Measurements from ENCODE around the gene RNF43. TPM values are rescaled to one million over a fixed set of nuclear protein-coding genes. Genes with fewer than 3 reads are reported as not detected.

The RNF43 gene
- 0.42 and 0.72 TPM in 2 replicates for total RNA-seq (2021)
- long read RNA-seq, partial matches to known transcripts: 0 of 1 reads
- long read RNA-seq, other reads (novel, unspliced or antisense): 1 of 1 reads

DNA sequence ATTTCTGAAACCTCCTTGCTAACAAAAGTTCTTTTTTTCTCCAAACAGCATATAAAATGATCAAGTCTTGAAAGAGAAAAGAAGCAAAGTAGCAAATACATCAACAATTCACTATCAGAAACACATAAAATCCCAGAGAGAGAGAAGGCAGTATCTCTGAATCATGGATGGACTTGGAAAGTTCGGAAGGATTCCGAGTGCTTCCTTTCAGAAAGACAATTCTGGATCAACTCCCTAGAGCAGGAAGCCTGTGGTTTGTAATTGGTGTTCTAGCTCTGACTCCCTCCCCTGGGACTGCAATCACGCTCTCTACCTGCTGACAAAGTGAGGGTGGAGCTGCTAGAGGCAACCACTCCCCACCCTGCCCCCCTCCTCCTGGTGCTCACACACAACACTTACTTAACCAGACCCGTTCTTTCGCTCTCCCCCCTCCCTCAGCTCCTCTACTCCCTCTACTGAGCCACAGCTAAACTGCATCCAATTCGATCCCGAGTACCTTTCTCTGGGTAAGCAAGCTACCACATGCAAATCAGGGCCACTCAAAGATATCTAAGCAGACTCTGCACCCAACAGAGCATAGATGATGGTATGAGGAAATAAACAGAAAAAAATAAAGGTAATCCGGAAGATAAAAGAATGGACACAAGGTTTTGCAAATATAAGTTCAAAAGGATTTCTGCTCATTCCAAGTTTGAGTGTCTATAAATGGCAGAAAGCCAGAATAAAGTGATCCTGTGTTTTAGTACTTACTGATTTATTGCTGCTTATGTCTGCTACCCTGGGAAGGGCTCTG is at the start of gene RNF43:
Gene RNF43, minus strand, starts transcription at position 235 of the 793 bp plus-strand sequence. CDS start 1,957 bp downstream, outside the sequence.
- H3K9me3 Mint-ChIP-seq: no peaks in the 10 kb centered on the region
- Histone ChIP-seq H4K91ac (ENCODE audit: insufficient read length, low read depth, low read length) (no peak within 1 kb of the TSS), H4K8ac (replicated peaks; ENCODE audit: insufficient read length, low read depth, low read length) (no peak within 1 kb of the TSS), H3K14ac (ENCODE audit: insufficient read depth, low read length) (no peak within 1 kb of the TSS), H2AFZ (ENCODE audit: low read length) (no peak within 1 kb of the TSS), H2BK120ac (ENCODE audit: low read depth, low read length, poor library complexity, severe bottlenecking) (no peak within 1 kb of the TSS), H3K4ac (ENCODE audit: low read depth, low read length) (no peak within 1 kb of the TSS), H2BK15ac (ENCODE audit: low read depth, low read length) (no peak within 1 kb of the TSS), H2BK20ac (ENCODE audit: low read depth, low read length, poor library complexity, severe bottlenecking) (no peak within 1 kb of the TSS), H3K4me2 (ENCODE audit: insufficient read depth, insufficient read length, low read length) (peak within 1 kb of the TSS; percentile 65), H3K56ac (ENCODE audit: insufficient read length, low read depth, low read length) (no peak within 1 kb of the TSS), H2BK5ac (ENCODE audit: insufficient read length, low read length) (no peak within 1 kb of the TSS), H4K5ac (ENCODE audit: insufficient read length, low read depth, low read length) (no peak within 1 kb of the TSS), H3K27me3 (ENCODE audit: insufficient read depth, low read length) (no peaks in the 10 kb centered on the region), H3K9ac (ENCODE audit: extremely low read depth, insufficient read length, low read length) (peak within 1 kb of the TSS; percentile 61), H3K9me3 (ENCODE audit: control insufficient read depth, low read depth, low read length) (no peaks in the 10 kb centered on the region), H4K20me1 (ENCODE audit: control insufficient read depth, insufficient read depth, insufficient read length) (no peaks in the 10 kb centered on the region), H3K23ac (ENCODE audit: insufficient read length, low read depth, low read length) (no peak within 1 kb of the TSS), H2BK12ac (ENCODE audit: insufficient read length, low read depth, low read length) (no peak within 1 kb of the TSS), H3K23me2 (ENCODE audit: insufficient read length, low read depth, low read length, poor library complexity, severe bottlenecking) (peaks cover 4% of the 10 kb centered on the region), H2AK5ac (ENCODE audit: insufficient read length, low read length) (no peak within 1 kb of the TSS), H3K4me1 (ENCODE audit: insufficient read depth, low read length) (no peaks in the 10 kb centered on the region), H3K18ac (ENCODE audit: insufficient read length, low read depth, low read length) (no peak within 1 kb of the TSS), H3K79me1 (ENCODE audit: insufficient read depth, low read depth, low read length, poor library complexity, severe bottlenecking) (no peaks in the 10 kb centered on the region), H3K79me2 (ENCODE audit: insufficient read depth, low read length) (no peaks in the 10 kb centered on the region), H3T11ph (ENCODE audit: low read length) (no peak within 1 kb of the TSS), H3K27ac (ENCODE audit: insufficient read length, low read depth, low read length) (no peak within 1 kb of the TSS)
- WGBS (ENCODE audit: extremely low coverage, insufficient read length, low lambda C conversion rate): no CpG with 5 or more reads among the region's 8 CpGs
- H3K27ac Mint-ChIP-seq: peak within 1 kb of the TSS; percentile 65 to 84 (median 78); a peak in 5 of 7 replicates
- TF ChIP-seq, protein P1, sequence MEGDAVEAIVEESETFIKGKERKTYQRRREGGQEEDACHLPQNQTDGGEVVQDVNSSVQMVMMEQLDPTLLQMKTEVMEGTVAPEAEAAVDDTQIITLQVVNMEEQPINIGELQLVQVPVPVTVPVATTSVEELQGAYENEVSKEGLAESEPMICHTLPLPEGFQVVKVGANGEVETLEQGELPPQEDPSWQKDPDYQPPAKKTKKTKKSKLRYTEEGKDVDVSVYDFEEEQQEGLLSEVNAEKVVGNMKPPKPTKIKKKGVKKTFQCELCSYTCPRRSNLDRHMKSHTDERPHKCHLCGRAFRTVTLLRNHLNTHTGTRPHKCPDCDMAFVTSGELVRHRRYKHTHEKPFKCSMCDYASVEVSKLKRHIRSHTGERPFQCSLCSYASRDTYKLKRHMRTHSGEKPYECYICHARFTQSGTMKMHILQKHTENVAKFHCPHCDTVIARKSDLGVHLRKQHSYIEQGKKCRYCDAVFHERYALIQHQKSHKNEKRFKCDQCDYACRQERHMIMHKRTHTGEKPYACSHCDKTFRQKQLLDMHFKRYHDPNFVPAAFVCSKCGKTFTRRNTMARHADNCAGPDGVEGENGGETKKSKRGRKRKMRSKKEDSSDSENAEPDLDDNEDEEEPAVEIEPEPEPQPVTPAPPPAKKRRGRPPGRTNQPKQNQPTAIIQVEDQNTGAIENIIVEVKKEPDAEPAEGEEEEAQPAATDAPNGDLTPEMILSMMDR (conservative IDR thresholded peaks at IDR 0.05): peak; percentile 71
- H3K4me3 Mint-ChIP-seq: peak within 1 kb of the TSS; percentile 56 to 81
- peaks cover 29 to 33% of the 10 kb centered on the region in 2 experiments for H3K4me1 Mint-ChIP-seq
- peaks cover 12% of the 10 kb centered on the region; the same call in 1 of the 2 replicates for H3K27me3 Mint-ChIP-seq (ENCODE audit: low read depth)
- no peaks in the 10 kb centered on the region for H3K36me3 Mint-ChIP-seq (ENCODE audit: insufficient read depth in 1 of 3, low read depth in 3 of 3)
- DNase-seq: peak; percentile 100
